Measurements from ENCODE around the gene SPTBN1.

- no peak for TF ChIP-seq POLR2A (IDR thresholded peaks at IDR 0.05; ENCODE audit: low read depth, low read length)
- no peak for TF ChIP-seq JUN (IDR thresholded peaks at IDR 0.05; ENCODE audit: borderline replicate concordance, insufficient read depth, insufficient read length, low read depth)
- no peak for TF ChIP-seq MAX (IDR thresholded peaks at IDR 0.05; ENCODE audit: insufficient read depth, insufficient read length)
- TF ChIP-seq CTCF (IDR thresholded peaks at IDR 0.05; ENCODE audit: extremely low read depth in 1 of 2, insufficient read depth in 1 of 2, low read depth in 1 of 2, low read length in 2 of 2), result no peak
- no peak for TF ChIP-seq EZH2 (IDR thresholded peaks at IDR 0.05; ENCODE audit: borderline replicate concordance, low read depth, low read length, severe bottlenecking)
- no peak for TF ChIP-seq POLR2AphosphoS5 (IDR thresholded peaks at IDR 0.05; ENCODE audit: insufficient read depth, low read depth, low read length)
- no peak for TF ChIP-seq GATA2 (IDR thresholded peaks at IDR 0.05; ENCODE audit: insufficient read depth, insufficient read length, low read depth, low read length)
- TF ChIP-seq MYC (IDR thresholded peaks at IDR 0.05; ENCODE audit: low read depth, low read length), result no peak
Observed at GRCh38 chr2:54454548-54455130, 1.5 kb upstream of the SPTBN1 start.
